Stimulated activated CD8-positive, alpha-beta memory T cell treated with anti-CD3 and anti-CD28 coated beads, Interleukin-12 subunit alpha, Interleukin-12 subunit beta, amount 100 ng/mL, for 1 hour (primary cell): ENCODE results near the gene IKZF3.
"Not testable (repeated sequence)": the region's sequence is repeated elsewhere in the genome, so short reads cannot be mapped to it uniquely, and the experiment has no call there.

ENCODE experiments used
- DNase-seq: peaks from one replicate; pipeline ENCODE4 v3.0.0-alpha.2; 2020; ENCODE audit warnings: low read depth

The IKZF3 gene

GRCh38 chr17:39754958-39755553 lies 109.1 kb downstream of the IKZF3 start:
- DNase-seq: no peak

GRCh38 chr17:39754161-39754957 lies 109.8 kb downstream of the IKZF3 start:
- DNase-seq: peak; percentile 93

GRCh38 chr17:39753514-39754160 lies 110.5 kb downstream of the IKZF3 start:
- peak; percentile 54 for DNase-seq

GRCh38 chr17:39752241-39752881 lies 111.8 kb downstream of the IKZF3 start:
- DNase-seq: no peak

GRCh38 chr17:39751637-39752036 lies 112.5 kb downstream of the IKZF3 start:
- DNase-seq: no peak

GRCh38 chr17:39751016-39751543 lies 113.0 kb downstream of the IKZF3 start:
- no peak for DNase-seq

GRCh38 chr17:39750131-39751015 lies 113.7 kb downstream of the IKZF3 start:
- DNase-seq: no peak

GRCh38 chr17:39748444-39749034 lies 115.6 kb downstream of the IKZF3 start:
- not testable (repeated sequence) for DNase-seq

- no peak for DNase-seq
Measured at GRCh38 chr17:39747745-39748144, 116.4 kb downstream of the IKZF3 start.

- no peak for DNase-seq
Measured at GRCh38 chr17:39746145-39746461, 118.0 kb downstream of the IKZF3 start.

- no peak for DNase-seq
Measured at GRCh38 chr17:39745335-39746144, 118.6 kb downstream of the IKZF3 start.

- DNase-seq: no peak
Measured at GRCh38 chr17:39744836-39745215, 119.3 kb downstream of the IKZF3 start.

- DNase-seq: no peak
Measured at GRCh38 chr17:39744075-39744835, 119.9 kb downstream of the IKZF3 start.

- DNase-seq: no peak
Measured at GRCh38 chr17:39742856-39743436, 121.2 kb downstream of the IKZF3 start.

GRCh38 chr17:39742126-39742855 lies 121.8 kb downstream of the IKZF3 start:
- DNase-seq: no peak

- DNase-seq: no peak
Measured at GRCh38 chr17:39740357-39741111, 123.6 kb downstream of the IKZF3 start.

GRCh38 chr17:39739885-39740356 lies 124.2 kb downstream of the IKZF3 start:
- DNase-seq: no peak
